Measurements from ENCODE around the gene BCL3.
A peak's percentile ranks its signal among the peaks of the same experiment; 100 is the strongest.
"Not testable (repeated sequence)": the region's sequence is repeated elsewhere in the genome, so short reads cannot be mapped to it uniquely, and the experiment has no call there.

BCL3 gene
- 7.2 to 43.7 (median 10.4) reads per million in 9 experiments for total RNA-seq

GRCh38 chr19:44748426-44749254 is at the start of gene BCL3:
TSS of gene BCL3 (plus strand) at chr19:44748708. CDS start at chr19:44748791, 83 bp downstream.
- H3K36me3 Mint-ChIP-seq (ENCODE audit: insufficient read depth) = peaks cover 61% of the 10 kb centered on the region
- H3K4me3 Mint-ChIP-seq = peak within 1 kb of the TSS; percentile 87 to 92
- H3K9me3 Mint-ChIP-seq = no peaks in the 10 kb centered on the region
- DNase-seq (peak; percentile 70 to 82 (median 77)), ATAC-seq (replicated peaks) (peak; percentile 57)
- peaks cover 53 to 57% of the 10 kb centered on the region in 2 donors for H3K4me1 Mint-ChIP-seq (ENCODE audit: low read depth in 2 of 2)
- H3K27ac Mint-ChIP-seq = peak within 1 kb of the TSS; percentile 95 to 97
- no peaks in the 10 kb centered on the region for H3K27me3 Mint-ChIP-seq

- DNase-seq (no peak), ATAC-seq (replicated peaks) (no peak)
- Mint-ChIP-seq H3K4me3 (no peak overlapping the region), H3K36me3 (ENCODE audit: insufficient read depth) (no peaks in the 10 kb centered on the region), H3K9me3 (no peaks in the 10 kb centered on the region), H3K4me1 (ENCODE audit: low read depth in 2 of 2) (no peaks in the 10 kb centered on the region), H3K27me3 (peaks cover 20 to 26% of the 10 kb centered on the region in 2 donors), H3K27ac (no peak overlapping the region)
These were observed 48.0 kb upstream of the BCL3 start for GRCh38 chr19:44700547-44700946.

- Mint-ChIP-seq H3K27me3 (peaks cover 20 to 30% of the 10 kb centered on the region in 2 donors), H3K4me3 (no peak overlapping the region), H3K27ac (no peak overlapping the region), H3K36me3 (ENCODE audit: insufficient read depth) (no peaks in the 10 kb centered on the region), H3K4me1 (ENCODE audit: low read depth in 2 of 2) (no peaks in the 10 kb centered on the region), H3K9me3 (no peaks in the 10 kb centered on the region)
- ATAC-seq (replicated peaks) (no peak), DNase-seq (no peak)
These were observed 47.3 kb upstream of the BCL3 start for GRCh38 chr19:44701228-44701627.

- Mint-ChIP-seq H3K4me3 (no peak overlapping the region), H3K4me1 (ENCODE audit: low read depth in 2 of 2) (no peaks in the 10 kb centered on the region), H3K9me3 (no peaks in the 10 kb centered on the region), H3K27me3 (peaks cover 17 to 22% of the 10 kb centered on the region in 2 donors), H3K36me3 (ENCODE audit: insufficient read depth) (no peaks in the 10 kb centered on the region), H3K27ac (no peak overlapping the region)
- ATAC-seq (replicated peaks) = no peak
- DNase-seq = no peak
These were observed 45.8 kb upstream of the BCL3 start for GRCh38 chr19:44702551-44703176.

- no peak overlapping the region for H3K27ac Mint-ChIP-seq
- peaks cover 9 to 14% of the 10 kb centered on the region in 2 donors for H3K27me3 Mint-ChIP-seq
- no peaks in the 10 kb centered on the region for H3K36me3 Mint-ChIP-seq (ENCODE audit: insufficient read depth)
- H3K4me1 Mint-ChIP-seq (ENCODE audit: low read depth in 2 of 2) = no peaks in the 10 kb centered on the region
- DNase-seq = no peak
- no peak overlapping the region for H3K4me3 Mint-ChIP-seq
- ATAC-seq (replicated peaks) = no peak
- no peaks in the 10 kb centered on the region for H3K9me3 Mint-ChIP-seq
These were observed 45.0 kb upstream of the BCL3 start for GRCh38 chr19:44703336-44704078.

- Mint-ChIP-seq H3K9me3 (no peaks in the 10 kb centered on the region), H3K4me3 (no peak overlapping the region), H3K4me1 (ENCODE audit: low read depth in 2 of 2) (no peaks in the 10 kb centered on the region), H3K36me3 (ENCODE audit: insufficient read depth) (no peaks in the 10 kb centered on the region), H3K27me3 (peaks cover 6 to 9% of the 10 kb centered on the region in 2 donors), H3K27ac (peak overlapping the region in 1 of 2 donors; percentile 13)
- DNase-seq (no peak), ATAC-seq (replicated peaks) (no peak)
These were observed 43.5 kb upstream of the BCL3 start for GRCh38 chr19:44704982-44705381.

- Mint-ChIP-seq H3K4me1 (ENCODE audit: low read depth in 2 of 2) (peaks cover 0 to 3% of the 10 kb centered on the region in 2 donors), H3K36me3 (ENCODE audit: insufficient read depth) (no peaks in the 10 kb centered on the region), H3K27ac (peak overlapping the region in 1 of 2 donors; percentile 13), H3K9me3 (no peaks in the 10 kb centered on the region), H3K4me3 (no peak overlapping the region), H3K27me3 (peaks cover 11 to 15% of the 10 kb centered on the region in 2 donors)
- DNase-seq = no peak
- ATAC-seq (replicated peaks) = no peak
These were observed 43.0 kb upstream of the BCL3 start for GRCh38 chr19:44705502-44706010.

GRCh38 chr19:44706506-44707236 is 41.8 kb upstream of the BCL3 start:
- ATAC-seq (replicated peaks) (no peak), DNase-seq (no peak)
- no peak overlapping the region for H3K4me3 Mint-ChIP-seq
- H3K27me3 Mint-ChIP-seq = peaks cover 17 to 18% of the 10 kb centered on the region in 2 donors
- no peaks in the 10 kb centered on the region for H3K9me3 Mint-ChIP-seq
- H3K27ac Mint-ChIP-seq = no peak overlapping the region
- no peaks in the 10 kb centered on the region for H3K36me3 Mint-ChIP-seq (ENCODE audit: insufficient read depth)
- peaks cover 0 to 6% of the 10 kb centered on the region in 2 donors for H3K4me1 Mint-ChIP-seq (ENCODE audit: low read depth in 2 of 2)

- no peak overlapping the region for H3K27ac Mint-ChIP-seq
- H3K36me3 Mint-ChIP-seq (ENCODE audit: insufficient read depth) = no peaks in the 10 kb centered on the region
- H3K4me3 Mint-ChIP-seq = no peak overlapping the region
- H3K27me3 Mint-ChIP-seq = peaks cover 15 to 17% of the 10 kb centered on the region in 2 donors
- no peaks in the 10 kb centered on the region for H3K9me3 Mint-ChIP-seq
- DNase-seq = no peak
- ATAC-seq (replicated peaks) = no peak
- H3K4me1 Mint-ChIP-seq (ENCODE audit: low read depth in 2 of 2) = peaks cover 0 to 6% of the 10 kb centered on the region in 2 donors
These were observed 40.7 kb upstream of the BCL3 start for GRCh38 chr19:44707794-44708193.

- Mint-ChIP-seq H3K36me3 (ENCODE audit: insufficient read depth) (no peaks in the 10 kb centered on the region), H3K4me1 (ENCODE audit: low read depth in 2 of 2) (peaks cover 0 to 6% of the 10 kb centered on the region in 2 donors), H3K27ac (no peak overlapping the region), H3K9me3 (no peaks in the 10 kb centered on the region), H3K27me3 (peaks cover 12 to 17% of the 10 kb centered on the region in 2 donors), H3K4me3 (no peak overlapping the region)
- DNase-seq = no peak
- no peak for ATAC-seq (replicated peaks)
These were observed 39.6 kb upstream of the BCL3 start for GRCh38 chr19:44708940-44709339.

- not testable (repeated sequence) for H3K4me3 Mint-ChIP-seq; H3K9me3 Mint-ChIP-seq; H3K27ac Mint-ChIP-seq; ATAC-seq (replicated peaks); DNase-seq; H3K4me1 Mint-ChIP-seq (ENCODE audit: low read depth in 2 of 2); H3K36me3 Mint-ChIP-seq (ENCODE audit: insufficient read depth)
- peaks cover 12 to 17% of the 10 kb centered on the region in 2 donors for H3K27me3 Mint-ChIP-seq
These were observed 38.9 kb upstream of the BCL3 start for GRCh38 chr19:44709434-44710266.

- peaks cover 12 to 13% of the 10 kb centered on the region in 2 donors for H3K27me3 Mint-ChIP-seq
- ATAC-seq (replicated peaks) = no peak
- DNase-seq = no peak
- peaks cover 2 to 8% of the 10 kb centered on the region in 2 donors for H3K9me3 Mint-ChIP-seq
- no peaks in the 10 kb centered on the region for H3K36me3 Mint-ChIP-seq (ENCODE audit: insufficient read depth)
- H3K4me1 Mint-ChIP-seq (ENCODE audit: low read depth in 2 of 2) = peaks cover 0 to 6% of the 10 kb centered on the region in 2 donors
- H3K27ac Mint-ChIP-seq = no peak overlapping the region
- H3K4me3 Mint-ChIP-seq = no peak overlapping the region
These were observed 38.0 kb upstream of the BCL3 start for GRCh38 chr19:44710483-44710882.

All from effector memory CD8-positive, alpha-beta T cell (primary cell).